CD14-positive monocyte (primary cell): Measurements from ENCODE around the gene TBX2. TPM values are rescaled to one million over a fixed set of nuclear protein-coding genes. Genes with fewer than 3 reads are reported as not detected.

Experiments used
- DNase-seq, 3 donors: peaks; one replicate each; pipeline ENCODE4 v3.0.0-alpha.2; 2011 to 2022
- H2AFZ ChIP-seq: 2 replicates; pipeline ENCODE4 v1.6.0; 2012; ENCODE audit warnings: mild to moderate bottlenecking, low read depth, low read length, inconsistent platforms; ENCODE audit not compliant: insufficient read depth, poor library complexity, severe bottlenecking
- H3K27ac ChIP-seq, 2 donors: 1 replicate in 1 of 2; 2 replicates in 1 of 2; pipeline ENCODE4 v1.5.1; 2012 to 2013; ENCODE audit warnings: low read length in 2 of 2, control low read depth in 1 of 2, inconsistent platforms in 1 of 2, low read depth in 1 of 2, mild to moderate bottlenecking in 1 of 2
- H3K27me3 ChIP-seq, 2 donors: one replicate each; pipeline versions ENCODE4 v1.6.0 to v1.6.1; 2011 to 2013; ENCODE audit warnings: low read length in 2 of 2; ENCODE audit not compliant: control insufficient read depth in 2 of 2, insufficient read depth in 2 of 2
- H3K36me3 ChIP-seq, 2 donors: replicated peaks in 1 of 2; 1 replicate in 1 of 2; 2 replicates in 1 of 2; pipeline versions ENCODE4 v1.5.1 to v1.6.1; 2012 to 2013; ENCODE audit warnings: low read length in 2 of 2, control low read depth in 1 of 2, inconsistent platforms in 1 of 2, mild to moderate bottlenecking in 1 of 2; ENCODE audit not compliant: insufficient read depth in 2 of 2, control insufficient read depth in 1 of 2
- H3K4me1 ChIP-seq, 2 donors: 1 replicate in 1 of 2; 2 replicates in 1 of 2; pipeline versions ENCODE4 v1.5.1 to v1.6.1; 2012 to 2013; ENCODE audit warnings: low read length in 2 of 2, control low read depth in 1 of 2, inconsistent platforms in 1 of 2, mild to moderate bottlenecking in 1 of 2, moderate library complexity in 1 of 2; ENCODE audit not compliant: insufficient read depth in 2 of 2, control insufficient read depth in 1 of 2
- H3K4me2 ChIP-seq: replicated peaks from 2 replicates; pipeline ENCODE3; 2012; ENCODE audit warnings: low read length, moderate library complexity, mild to moderate bottlenecking; ENCODE audit not compliant: poor library complexity, severe bottlenecking; ENCODE audit errors: extremely low read depth
- H3K4me3 ChIP-seq, 3 experiments: fragments of 200-600 bp in 1 of 3; sonication (generic) in 1 of 3; replicated peaks in 1 of 3; 1 replicate in 2 of 3; 2 replicates in 1 of 3; pipeline ENCODE4 v1.5.1; 2011 to 2013; ENCODE audit warnings: low read length in 3 of 3, mild to moderate bottlenecking in 3 of 3, control low read depth in 2 of 3, low read depth in 2 of 3, inconsistent platforms in 1 of 3, moderate library complexity in 1 of 3
- H3K79me2 ChIP-seq: 2 replicates; pipeline ENCODE4 v1.6.0; 2012; ENCODE audit warnings: mild to moderate bottlenecking, control low read depth, inconsistent platforms, low read length, moderate library complexity; ENCODE audit not compliant: insufficient read depth
- H3K9ac ChIP-seq: 2 replicates; pipeline ENCODE4 v1.6.0; 2017; ENCODE audit warnings: low read length, mild to moderate bottlenecking; ENCODE audit not compliant: insufficient read depth, poor library complexity, severe bottlenecking
- H3K9me3 ChIP-seq, 2 donors: replicated peaks in 1 of 2; 1 replicate in 1 of 2; 2 replicates in 1 of 2; pipeline versions ENCODE4 v1.5.1 to v1.6.1; 2012 to 2013; ENCODE audit warnings: low read length in 2 of 2, control low read depth in 1 of 2; ENCODE audit not compliant: control insufficient read depth in 1 of 2, insufficient read depth in 1 of 2
- H4K20me1 ChIP-seq: 2 replicates; pipeline ENCODE4 v1.6.0; 2012; ENCODE audit warnings: mild to moderate bottlenecking, low read length, control low read depth, moderate library complexity; ENCODE audit not compliant: insufficient read depth
- H3K27ac Mint-ChIP-seq, 7 donors: one replicate each; pipeline ENCODE4 v1.8.0; 2020; ENCODE audit warnings: mild to moderate bottlenecking in 7 of 7, mixed read lengths in 7 of 7, moderate library complexity in 6 of 7, inconsistent platforms in 2 of 7
- H3K27me3 Mint-ChIP-seq, 3 donors: one replicate each; pipeline ENCODE4 v1.8.0; 2021 to 2022; ENCODE audit warnings: low read depth in 3 of 3, mild to moderate bottlenecking in 3 of 3, mixed read lengths in 3 of 3, moderate library complexity in 3 of 3, inconsistent platforms in 1 of 3
- H3K36me3 Mint-ChIP-seq, 2 donors: one replicate each; pipeline ENCODE4 v1.8.0; 2020; ENCODE audit warnings: mixed read lengths in 2 of 2, inconsistent platforms in 1 of 2, mild to moderate bottlenecking in 1 of 2
- H3K4me1 Mint-ChIP-seq: one replicate; pipeline ENCODE4 v1.8.0; 2020; ENCODE audit warnings: mild to moderate bottlenecking, mixed read lengths
- H3K4me3 Mint-ChIP-seq, 2 donors: one replicate each; pipeline ENCODE4 v1.8.0; 2020; ENCODE audit warnings: mild to moderate bottlenecking in 2 of 2, mixed read lengths in 2 of 2, moderate library complexity in 1 of 2
- H3K9me3 Mint-ChIP-seq, 7 donors: one replicate each; pipeline ENCODE4 v1.8.0; 2020 to 2022; ENCODE audit warnings: mixed read lengths in 7 of 7, mild to moderate bottlenecking in 6 of 7, moderate library complexity in 6 of 7, inconsistent platforms in 2 of 7
- CTCF ChIP-seq: fragments of 200-600 bp; IDR thresholded peaks from one replicate; pipeline ENCODE4 v1.8.0; 2022; ENCODE audit warnings: antibody characterized with exemption, mild to moderate bottlenecking
- WGBS: methylation state at CpG from one replicate; pipeline ENCODE4 v1.1.5; 2013; ENCODE audit warnings: missing lambda C conversion rate; ENCODE audit not compliant: insufficient coverage; 5-methylcytosine and 5-hydroxymethylcytosine counted together
- intact Hi-C, 2 donors: fragments of 100-400 bp; cut with micrococcal nuclease; formaldehyde crosslinking; loops; one replicate each; pipeline versions ENCODE4 v1.15.0 to v1.15.1; 2023
- polyA plus RNA-seq, 3 donors: library from polyadenylated mRNA; depleted of rRNA in 1 of 3; unstranded in 2 of 3; stranded (reverse) in 1 of 3; fragments of 300-500 nt in 2 of 3; fragments of >200 nt in 1 of 3; fragmentation: Illumina TruSeq in 2 of 3; gene quantifications; 1 replicate in 2 of 3; 2 replicates in 1 of 3; pipeline ENCODE4 v1.2.3, GENCODE V29; 2012 to 2021

TBX2 gene
- polyA plus RNA-seq, 3 donors, result 0.03 TPM; not detected in 2

- no peak for TF ChIP-seq CTCF
- peaks cover 48% of the 10 kb centered on the region for H3K4me1 Mint-ChIP-seq
- Histone ChIP-seq H3K4me2 (peak overlapping the region; percentile 19), H3K4me1 (peaks cover 27 to 55% of the 10 kb centered on the region in 2 donors), H3K27me3 (peaks cover 69 to 91% of the 10 kb centered on the region in 2 donors), H3K27ac (no peak overlapping the region), H3K4me3 (no peak overlapping the region), H3K36me3 (no peaks in the 10 kb centered on the region), H4K20me1 (no peaks in the 10 kb centered on the region), H2AFZ (no peak overlapping the region), H3K9me3 (peaks cover 11 to 38% of the 10 kb centered on the region in 2 donors), H3K79me2 (no peaks in the 10 kb centered on the region), H3K9ac (no peak overlapping the region)
- intact Hi-C loops, result no loop called here
- peak overlapping the region; percentile 56 to 80 for H3K4me3 Mint-ChIP-seq
- H3K36me3 Mint-ChIP-seq, result peaks cover 13 to 15% of the 10 kb centered on the region in 2 donors
- peaks cover 0 to 27% (median 16%) of the 10 kb centered on the region in 7 donors for H3K9me3 Mint-ChIP-seq
- H3K27me3 Mint-ChIP-seq, result peaks cover 77 to 95% (median 79%) of the 10 kb centered on the region in 3 donors
- peak in 2 of 3 donors; percentile 34 to 44 for DNase-seq
- under 1% methylated on average over 90 of the region's 90 CpGs for WGBS
- no peak overlapping the region for H3K27ac Mint-ChIP-seq
Observed at GRCh38 chr17:61400066-61400716, 548 bp downstream of the TBX2 start.

- Histone ChIP-seq H3K9ac (no peak overlapping the region), H3K36me3 (no peaks in the 10 kb centered on the region), H3K4me1 (peaks cover 27 to 55% of the 10 kb centered on the region in 2 donors), H4K20me1 (no peaks in the 10 kb centered on the region), H2AFZ (no peak overlapping the region), H3K9me3 (peaks cover 11 to 39% of the 10 kb centered on the region in 2 donors), H3K79me2 (no peaks in the 10 kb centered on the region), H3K27me3 (peaks cover 70 to 91% of the 10 kb centered on the region in 2 donors), H3K4me3 (no peak overlapping the region), H3K4me2 (peak overlapping the region; percentile 19), H3K27ac (no peak overlapping the region)
- H3K27ac Mint-ChIP-seq, result no peak overlapping the region
- H3K9me3 Mint-ChIP-seq, result peaks cover 0 to 25% (median 14%) of the 10 kb centered on the region in 7 donors
- WGBS, result 3% methylated on average over 42 of the region's 45 CpGs
- peak overlapping the region; percentile 56 to 80 for H3K4me3 Mint-ChIP-seq
- intact Hi-C loops, result no loop called here
- H3K27me3 Mint-ChIP-seq, result peaks cover 76 to 95% (median 78%) of the 10 kb centered on the region in 3 donors
- H3K36me3 Mint-ChIP-seq, result peaks cover 13% of the 10 kb centered on the region in 2 donors
- H3K4me1 Mint-ChIP-seq, result peaks cover 46% of the 10 kb centered on the region
- TF ChIP-seq CTCF, result no peak
- no peak for DNase-seq
Observed at GRCh38 chr17:61400717-61401388, 1.2 kb downstream of the TBX2 start.
